KMS-11 (cell line): Measurements from ENCODE around the gene RFX5.

Experiments
- H2AFZ ChIP-seq: fragments of 200-600 bp; sonication (generic); 2 replicates; pipeline ENCODE4 v1.6.1; 2016; ENCODE audit warnings: antibody characterized with exemption, mixed run types, low read depth
- H3K27ac ChIP-seq: fragments of 200-600 bp; sonication (generic); 2 replicates; pipeline ENCODE4 v1.6.1; 2016; ENCODE audit warnings: mild to moderate bottlenecking, mixed run types
- H3K27me3 ChIP-seq: fragments of 200-600 bp; sonication (generic); 2 replicates; pipeline ENCODE4 v1.6.1; 2017; ENCODE audit warnings: mild to moderate bottlenecking, low read depth, mixed run types, moderate library complexity; ENCODE audit not compliant: insufficient read depth
- H3K36me3 ChIP-seq: fragments of 200-600 bp; sonication (generic); 2 replicates; pipeline ENCODE4 v1.6.1; 2017; ENCODE audit warnings: mild to moderate bottlenecking, mixed run types; ENCODE audit not compliant: insufficient read depth
- H3K4me1 ChIP-seq: fragments of 200-600 bp; sonication (generic); 2 replicates; pipeline ENCODE4 v1.6.1; 2016; ENCODE audit warnings: mild to moderate bottlenecking, low read depth, mixed run types; ENCODE audit not compliant: poor library complexity, severe bottlenecking
- H3K4me2 ChIP-seq: fragments of 200-600 bp; sonication (generic); 2 replicates; pipeline ENCODE4 v1.7.0; 2016; ENCODE audit warnings: mild to moderate bottlenecking, mixed run types
- H3K4me3 ChIP-seq: fragments of 200-600 bp; sonication (generic); IDR thresholded peaks from 2 replicates; pipeline ENCODE4 v1.6.1; 2017; ENCODE audit warnings: low read depth, low read length, mixed read lengths; ENCODE audit not compliant: insufficient read depth
- H3K79me2 ChIP-seq: fragments of 200-600 bp; sonication (generic); 2 replicates; pipeline ENCODE4 v1.6.1; 2016; ENCODE audit warnings: low read depth, mixed run types; ENCODE audit not compliant: insufficient read depth
- H3K9ac ChIP-seq: fragments of 200-600 bp; sonication (generic); 2 replicates; pipeline ENCODE4 v1.6.1; 2016; ENCODE audit warnings: mild to moderate bottlenecking, mixed run types
- H4K20me1 ChIP-seq: fragments of 200-600 bp; sonication (generic); 2 replicates; pipeline ENCODE4 v1.6.1; 2016; ENCODE audit warnings: mild to moderate bottlenecking, mixed run types; ENCODE audit not compliant: insufficient read depth
- CTCF ChIP-seq: fragments of 200-600 bp; sonication (generic); conservative IDR thresholded peaks from 2 replicates; pipeline ENCODE4 v1.6.1; 2017; ENCODE audit warnings: low read depth, mild to moderate bottlenecking, antibody characterized with exemption, low read length, moderate library complexity, mixed read lengths

The RFX5 gene

GRCh38 chr1:151342569-151342968 lies 4.5 kb downstream of the RFX5 start:
- TF ChIP-seq CTCF: 0 out of 2 replicates have a peak, but pooled peaks have one; percentile 1
- H3K4me1 ChIP-seq: peaks cover 34% of the 10 kb centered on the region
- H3K9ac ChIP-seq: no peak overlapping the region
- H3K4me2 ChIP-seq: no peak overlapping the region
- no peaks in the 10 kb centered on the region for H3K27me3 ChIP-seq
- no peaks in the 10 kb centered on the region for H4K20me1 ChIP-seq
- H2AFZ ChIP-seq: no peak overlapping the region
- H3K36me3 ChIP-seq: peaks cover 10% of the 10 kb centered on the region; the same call in 1 of the 2 replicates
- peaks cover 16% of the 10 kb centered on the region for H3K79me2 ChIP-seq
- H3K27ac ChIP-seq: no peak overlapping the region
- H3K4me3 ChIP-seq: no peak overlapping the region

GRCh38 chr1:151342021-151342420 lies 5.0 kb downstream of the RFX5 start:
- Histone ChIP-seq H3K4me2 (no peak overlapping the region), H3K27me3 (no peaks in the 10 kb centered on the region), H3K79me2 (peaks cover 16% of the 10 kb centered on the region), H3K36me3 (peaks cover 10% of the 10 kb centered on the region; the same call in 1 of the 2 replicates), H3K4me3 (no peak overlapping the region), H3K27ac (peak overlapping the region; percentile 3; the same call in 1 of the 2 replicates), H2AFZ (no peak overlapping the region), H4K20me1 (no peaks in the 10 kb centered on the region), H3K9ac (no peak overlapping the region), H3K4me1 (peaks cover 34% of the 10 kb centered on the region)
- TF ChIP-seq CTCF: no peak

GRCh38 chr1:151340870-151341754 lies 5.9 kb downstream of the RFX5 start:
- Histone ChIP-seq H3K4me3 (no peak overlapping the region), H4K20me1 (no peaks in the 10 kb centered on the region), H3K36me3 (peaks cover 10% of the 10 kb centered on the region; the same call in 1 of the 2 replicates), H3K9ac (no peak overlapping the region), H3K4me1 (peaks cover 30% of the 10 kb centered on the region), H3K4me2 (peak overlapping the region; percentile 9; the same call in 1 of the 2 replicates), H3K27ac (peak overlapping the region; percentile 3; the same call in 1 of the 2 replicates), H3K79me2 (peaks cover 11% of the 10 kb centered on the region), H3K27me3 (no peaks in the 10 kb centered on the region), H2AFZ (no peak overlapping the region)
- peak; percentile 100 for TF ChIP-seq CTCF

- Histone ChIP-seq H3K36me3 (no peaks in the 10 kb centered on the region), H3K4me2 (no peak overlapping the region), H3K79me2 (no peaks in the 10 kb centered on the region), H2AFZ (no peak overlapping the region), H3K27ac (no peak overlapping the region), H4K20me1 (no peaks in the 10 kb centered on the region), H3K9ac (no peak overlapping the region), H3K27me3 (no peaks in the 10 kb centered on the region), H3K4me1 (peaks cover 20% of the 10 kb centered on the region), H3K4me3 (no peak overlapping the region)
- no peak for TF ChIP-seq CTCF
These were observed 10.5 kb downstream of the RFX5 start for GRCh38 chr1:151336556-151336955.
